OCI-LY1 (cell line): ENCODE data around the gene LARP4B.

Experiments
- EZH2 ChIP-seq: fragments of 200-600 bp; sonication (generic), shearing (Covaris generic); IDR thresholded peaks from 2 replicates; pipeline ENCODE4 v1.8.0; 2017; ENCODE audit warnings: borderline replicate concordance, mixed run types, mild to moderate bottlenecking, antibody characterized with exemption, low read length, moderate library complexity, mixed read lengths
- TF ChIP-seq, protein P1 (sequence below): fragments of 200-600 bp; sonication (generic), shearing (Covaris generic); IDR thresholded peaks from 2 replicates; pipeline ENCODE4 v1.5.1; 2017; ENCODE audit warnings: mild to moderate bottlenecking, antibody characterized with exemption, low read length, moderate library complexity, mixed read lengths

- TF ChIP-seq, protein P1, sequence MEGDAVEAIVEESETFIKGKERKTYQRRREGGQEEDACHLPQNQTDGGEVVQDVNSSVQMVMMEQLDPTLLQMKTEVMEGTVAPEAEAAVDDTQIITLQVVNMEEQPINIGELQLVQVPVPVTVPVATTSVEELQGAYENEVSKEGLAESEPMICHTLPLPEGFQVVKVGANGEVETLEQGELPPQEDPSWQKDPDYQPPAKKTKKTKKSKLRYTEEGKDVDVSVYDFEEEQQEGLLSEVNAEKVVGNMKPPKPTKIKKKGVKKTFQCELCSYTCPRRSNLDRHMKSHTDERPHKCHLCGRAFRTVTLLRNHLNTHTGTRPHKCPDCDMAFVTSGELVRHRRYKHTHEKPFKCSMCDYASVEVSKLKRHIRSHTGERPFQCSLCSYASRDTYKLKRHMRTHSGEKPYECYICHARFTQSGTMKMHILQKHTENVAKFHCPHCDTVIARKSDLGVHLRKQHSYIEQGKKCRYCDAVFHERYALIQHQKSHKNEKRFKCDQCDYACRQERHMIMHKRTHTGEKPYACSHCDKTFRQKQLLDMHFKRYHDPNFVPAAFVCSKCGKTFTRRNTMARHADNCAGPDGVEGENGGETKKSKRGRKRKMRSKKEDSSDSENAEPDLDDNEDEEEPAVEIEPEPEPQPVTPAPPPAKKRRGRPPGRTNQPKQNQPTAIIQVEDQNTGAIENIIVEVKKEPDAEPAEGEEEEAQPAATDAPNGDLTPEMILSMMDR, result no peak
- TF ChIP-seq EZH2, result no peak
These were observed 156.8 kb downstream of the LARP4B start for GRCh38 chr10:774661-775244.
